Hepatocyte (in vitro differentiated cells): ENCODE data around the gene PLCD3.

ENCODE experiments used
- EZH2 ChIP-seq: fragments of 200-600 bp; sonication (generic); IDR thresholded peaks from 2 replicates; pipeline ENCODE4 v1.6.1; 2016; ENCODE audit warnings: antibody characterized with exemption, mild to moderate bottlenecking, borderline replicate concordance
- EZH2phosphoT487 ChIP-seq: fragments of 200-600 bp; sonication (generic); IDR thresholded peaks from one replicate; pipeline ENCODE4 v1.6.1; 2018; ENCODE audit warnings: antibody characterized with exemption, mild to moderate bottlenecking, low read depth, moderate library complexity; ENCODE audit not compliant: unreplicated experiment, severe bottlenecking
- TF ChIP-seq, protein P1 (sequence below): fragments of 200-600 bp; sonication (generic); IDR thresholded peaks from 2 replicates; pipeline ENCODE4 v1.5.1; 2016; ENCODE audit warnings: antibody characterized with exemption, mild to moderate bottlenecking; ENCODE audit not compliant: poor library complexity

GRCh38 chr17:45146166-45146565, 13.9 kb upstream of the PLCD3 start:
- TF ChIP-seq, protein P1, sequence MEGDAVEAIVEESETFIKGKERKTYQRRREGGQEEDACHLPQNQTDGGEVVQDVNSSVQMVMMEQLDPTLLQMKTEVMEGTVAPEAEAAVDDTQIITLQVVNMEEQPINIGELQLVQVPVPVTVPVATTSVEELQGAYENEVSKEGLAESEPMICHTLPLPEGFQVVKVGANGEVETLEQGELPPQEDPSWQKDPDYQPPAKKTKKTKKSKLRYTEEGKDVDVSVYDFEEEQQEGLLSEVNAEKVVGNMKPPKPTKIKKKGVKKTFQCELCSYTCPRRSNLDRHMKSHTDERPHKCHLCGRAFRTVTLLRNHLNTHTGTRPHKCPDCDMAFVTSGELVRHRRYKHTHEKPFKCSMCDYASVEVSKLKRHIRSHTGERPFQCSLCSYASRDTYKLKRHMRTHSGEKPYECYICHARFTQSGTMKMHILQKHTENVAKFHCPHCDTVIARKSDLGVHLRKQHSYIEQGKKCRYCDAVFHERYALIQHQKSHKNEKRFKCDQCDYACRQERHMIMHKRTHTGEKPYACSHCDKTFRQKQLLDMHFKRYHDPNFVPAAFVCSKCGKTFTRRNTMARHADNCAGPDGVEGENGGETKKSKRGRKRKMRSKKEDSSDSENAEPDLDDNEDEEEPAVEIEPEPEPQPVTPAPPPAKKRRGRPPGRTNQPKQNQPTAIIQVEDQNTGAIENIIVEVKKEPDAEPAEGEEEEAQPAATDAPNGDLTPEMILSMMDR = no peak
- TF ChIP-seq EZH2phosphoT487 (no peak), EZH2 (no peak)
